Activated gamma-delta T cell (primary cell): ENCODE measurements around the gene ZNF239.
"Not testable (repeated sequence)": the region's sequence is repeated elsewhere in the genome, so short reads cannot be mapped to it uniquely, and the experiment has no call there.

ENCODE experiments used
- DNase-seq: peaks from one replicate; lab custom pipeline; 2025; lab: John Stamatoyannopoulos, UW

The ZNF239 gene

GRCh38 chr10:43576580-43576979 is 2.2 kb upstream of the ZNF239 start:
- no peak for DNase-seq

GRCh38 chr10:43576062-43576461 is 1.6 kb upstream of the ZNF239 start:
- no peak for DNase-seq

- DNase-seq: no peak
Measured at GRCh38 chr10:43574906-43575305, 490 bp upstream of the ZNF239 start.

- no peak for DNase-seq
Measured at GRCh38 chr10:43573250-43574000, 991 bp downstream of the ZNF239 start.

GRCh38 chr10:43570971-43571370 is 3.4 kb downstream of the ZNF239 start:
- no peak for DNase-seq

- no peak for DNase-seq
Measured at GRCh38 chr10:43569681-43570080, 4.7 kb downstream of the ZNF239 start.

GRCh38 chr10:43557214-43557613 is 17.2 kb downstream of the ZNF239 start:
- no peak for DNase-seq

GRCh38 chr10:43543746-43544145 is 30.7 kb downstream of the ZNF239 start:
- not testable (repeated sequence) for DNase-seq

- no peak for DNase-seq
Measured at GRCh38 chr10:43524434-43525247, 49.8 kb downstream of the ZNF239 start.
